GM18507 (cell line): ENCODE measurements around the gene ULK3.

Experiments
- DNase-seq: peaks from one replicate; pipeline ENCODE4 v3.0.0; 2011; ENCODE audit warnings: low read depth; ENCODE audit not compliant: insufficient read length; ENCODE audit errors: extremely low spot score
- FAIRE-seq: peaks from 2 replicates; lab custom pipeline; 2011; peaks lifted over from hg19 to GRCh38; lab: Jason Lieb, UNC

The ULK3 gene

GRCh38 chr15:74843891-74844299 lies 939 bp upstream of the ULK3 start:
- DNase-seq (no peak), FAIRE-seq (no peak)

- FAIRE-seq (no peak), DNase-seq (no peak)
Observed at GRCh38 chr15:74843445-74843828, 481 bp upstream of the ULK3 start.

GRCh38 chr15:74841891-74842373 lies 1.0 kb downstream of the ULK3 start:
- FAIRE-seq, result no peak
- no peak for DNase-seq

- FAIRE-seq (no peak), DNase-seq (no peak)
Observed at GRCh38 chr15:74840851-74841775, 1.8 kb downstream of the ULK3 start.

GRCh38 chr15:74839526-74840395 lies 3.2 kb downstream of the ULK3 start:
- DNase-seq, result no peak
- FAIRE-seq, result no peak

GRCh38 chr15:74838746-74839525 lies 4.0 kb downstream of the ULK3 start:
- no peak for DNase-seq
- FAIRE-seq, result no peak

GRCh38 chr15:74838137-74838516 lies 4.8 kb downstream of the ULK3 start:
- DNase-seq (no peak), FAIRE-seq (no peak)

- FAIRE-seq, result no peak
Observed at GRCh38 chr15:74837482-74838136, 5.3 kb downstream of the ULK3 start.

GRCh38 chr15:74836846-74837245 lies 6.1 kb downstream of the ULK3 start:
- FAIRE-seq, result no peak
- DNase-seq, result no peak

More at GRCh38 chr15:74837482-74838136, 5.3 kb downstream of the ULK3 start:
- DNase-seq, result no peak

- DNase-seq, result no peak
- peak; percentile 66 for FAIRE-seq
Observed at GRCh38 chr15:74835312-74835823, 7.6 kb downstream of the ULK3 start.

GRCh38 chr15:74833376-74834107 lies 9.4 kb downstream of the ULK3 start:
- DNase-seq (no peak), FAIRE-seq (no peak)

- FAIRE-seq, result no peak
Observed at GRCh38 chr15:74832826-74833225, 10.1 kb downstream of the ULK3 start.

GRCh38 chr15:74831813-74832495 lies 11.0 kb downstream of the ULK3 start:
- FAIRE-seq, result no peak

More at GRCh38 chr15:74832826-74833225, 10.1 kb downstream of the ULK3 start:
- DNase-seq, result no peak

GRCh38 chr15:74830868-74831267 lies 12.1 kb downstream of the ULK3 start:
- DNase-seq, result no peak
- no peak for FAIRE-seq

More at GRCh38 chr15:74831813-74832495, 11.0 kb downstream of the ULK3 start:
- DNase-seq, result no peak

- DNase-seq, result no peak
- FAIRE-seq, result no peak
Observed at GRCh38 chr15:74829991-74830390, 13.0 kb downstream of the ULK3 start.

GRCh38 chr15:74829486-74829885 lies 13.5 kb downstream of the ULK3 start:
- DNase-seq (no peak), FAIRE-seq (no peak)

- DNase-seq (no peak), FAIRE-seq (no peak)
Observed at GRCh38 chr15:74828835-74829234, 14.1 kb downstream of the ULK3 start.

GRCh38 chr15:74827614-74828013 lies 15.3 kb downstream of the ULK3 start:
- FAIRE-seq (no peak), DNase-seq (no peak)
